Epithelial cell of proximal tubule (primary cell): Measurements from ENCODE around the gene HOXC12. TPM values are rescaled to one million over a fixed set of nuclear protein-coding genes. Genes with fewer than 3 reads are reported as not detected.

Source experiments
- DNase-seq: peaks from one replicate; pipeline ENCODE4 v3.0.0-alpha.2; 2011; ENCODE audit warnings: low read depth
- H3K4me3 ChIP-seq: 2 replicates; pipeline ENCODE4 v1.5.1; 2011; ENCODE audit warnings: low read depth, mild to moderate bottlenecking, low read length
- CTCF ChIP-seq: conservative IDR thresholded peaks from 2 replicates; pipeline ENCODE4 v1.5.1; 2012; ENCODE audit warnings: low read depth, mild to moderate bottlenecking, low read length
- total RNA-seq: library from RNA; depleted of rRNA; stranded (reverse); fragments of >200 nt; gene quantifications from 2 replicates; pipeline ENCODE4 v1.2.3, GENCODE V29; 2015

Gene HOXC12
- total RNA-seq, 1 donor from 2014 or later, result not detected

DNA sequence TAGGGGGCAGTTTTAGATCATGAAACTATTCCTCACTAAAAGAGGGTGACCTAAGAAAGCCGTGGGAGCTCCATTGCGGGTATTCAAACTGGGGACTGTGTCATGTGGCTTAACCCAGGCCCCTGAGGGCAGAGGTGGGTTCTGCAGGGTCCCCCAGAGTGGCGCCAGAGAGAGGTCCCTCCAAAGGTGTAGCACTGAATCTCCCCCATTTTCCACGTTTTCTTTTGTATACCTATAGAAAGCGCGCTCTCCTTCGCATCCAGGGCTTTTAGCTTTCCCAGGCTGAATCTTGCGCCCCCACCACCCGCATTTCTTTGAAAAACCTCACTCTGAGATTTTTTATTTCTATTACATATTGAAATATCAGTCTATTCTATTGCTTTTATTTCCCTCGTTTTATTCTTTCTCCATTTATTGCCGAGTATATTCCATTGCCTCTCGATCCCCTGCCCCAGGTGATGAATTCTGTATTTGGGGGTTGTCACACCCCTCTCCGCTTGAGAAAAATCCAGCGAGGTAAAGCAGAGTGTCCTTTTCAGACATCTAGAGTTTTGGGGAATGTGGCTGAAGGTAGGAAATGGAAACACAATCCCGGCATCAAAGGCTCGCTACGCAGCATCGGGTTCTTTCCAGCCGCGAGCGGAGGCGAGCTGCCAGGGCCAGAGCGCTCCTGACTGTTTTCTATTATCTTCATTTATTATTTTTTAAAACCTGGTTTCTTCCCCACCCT lies 16.9 kb upstream of the HOXC12 start:
- no peak for TF ChIP-seq CTCF
- DNase-seq, result no peak
- H3K4me3 ChIP-seq, result peak overlapping the region; percentile 8

DNA sequence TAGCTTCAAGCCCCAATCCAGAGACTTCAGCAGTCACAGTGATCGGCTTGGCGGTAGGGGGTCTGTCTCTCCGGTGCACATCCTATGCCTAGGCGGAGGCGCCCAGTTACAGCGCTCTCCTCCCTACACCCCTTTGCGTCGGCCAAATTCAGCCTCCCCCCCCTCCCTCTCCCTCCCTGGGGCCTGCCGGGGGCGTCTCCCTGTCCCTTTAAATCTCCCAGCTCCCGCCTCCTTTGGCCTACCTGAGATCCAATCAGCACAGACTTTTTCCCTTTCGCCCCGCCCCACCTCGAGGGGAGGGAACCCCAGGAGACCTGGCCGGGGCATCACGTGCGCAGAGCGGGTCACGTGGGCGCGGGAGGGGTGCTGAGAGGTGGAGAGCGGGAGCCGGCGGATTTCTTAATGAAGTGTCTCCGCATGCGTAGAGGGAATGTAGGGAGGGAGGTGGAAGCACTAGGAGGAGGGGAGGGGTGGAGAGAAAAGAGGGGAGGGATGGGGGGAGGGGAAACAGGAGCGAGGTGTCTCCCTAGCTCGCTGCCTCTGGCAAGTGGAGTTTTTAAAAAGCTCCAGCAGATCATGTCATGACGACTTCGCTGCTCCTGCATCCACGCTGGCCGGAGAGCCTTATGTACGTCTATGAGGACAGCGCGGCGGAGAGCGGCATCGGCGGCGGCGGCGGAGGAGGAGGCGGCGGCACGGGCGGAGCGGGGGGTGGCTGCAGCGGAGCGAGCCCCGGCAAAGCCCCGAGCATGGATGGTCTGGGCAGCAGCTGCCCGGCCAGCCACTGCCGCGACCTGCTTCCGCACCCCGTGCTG lies 16.2 kb upstream of the HOXC12 start, which contains the start of gene HOXC13:
Gene HOXC13 (plus strand): TSS at position 506 of the 815 bp plus-strand sequence. CDS start 76 bp downstream, at position 582.
- DNase-seq, result peak; percentile 12
- peak within 1 kb of the TSS; percentile 20 for H3K4me3 ChIP-seq
- no peak for TF ChIP-seq CTCF

DNA sequence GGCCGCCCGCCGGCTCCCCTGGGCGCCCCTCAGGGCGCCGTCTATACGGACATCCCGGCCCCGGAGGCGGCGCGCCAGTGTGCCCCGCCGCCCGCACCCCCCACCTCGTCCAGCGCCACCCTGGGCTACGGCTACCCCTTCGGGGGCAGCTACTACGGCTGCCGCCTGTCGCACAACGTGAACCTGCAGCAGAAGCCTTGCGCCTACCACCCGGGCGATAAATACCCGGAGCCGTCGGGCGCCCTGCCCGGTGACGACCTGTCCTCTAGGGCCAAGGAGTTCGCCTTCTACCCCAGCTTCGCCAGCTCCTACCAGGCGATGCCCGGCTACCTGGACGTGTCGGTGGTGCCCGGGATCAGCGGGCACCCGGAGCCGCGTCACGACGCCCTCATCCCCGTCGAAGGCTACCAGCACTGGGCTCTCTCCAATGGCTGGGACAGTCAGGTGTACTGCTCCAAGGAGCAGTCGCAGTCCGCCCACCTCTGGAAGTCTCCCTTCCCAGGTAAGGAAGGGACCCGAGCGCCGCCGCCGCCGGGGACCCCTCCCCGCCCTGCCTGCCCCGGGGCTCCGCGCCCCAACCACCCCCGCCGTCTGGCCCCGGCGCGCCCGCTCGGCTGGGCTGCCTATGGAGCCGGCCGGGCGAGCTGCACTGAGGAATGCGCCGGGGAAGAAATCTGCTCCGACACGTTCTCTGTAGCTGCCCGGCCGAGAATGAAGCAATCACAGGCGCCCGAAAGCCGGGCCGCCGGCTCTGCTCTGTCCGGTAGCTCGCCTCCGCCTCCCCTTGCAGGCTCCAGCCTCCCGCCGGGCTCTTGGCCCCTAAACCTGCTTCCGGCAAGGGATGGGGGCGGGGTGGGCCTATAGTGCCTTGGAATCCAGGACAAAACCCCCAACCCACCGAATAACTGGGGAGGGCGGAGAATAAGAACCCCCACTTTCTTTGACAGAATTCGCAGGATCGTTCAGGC lies 15.3 kb upstream of the HOXC12 start:
- DNase-seq, result no peak
- TF ChIP-seq CTCF, result no peak
- H3K4me3 ChIP-seq, result no peak overlapping the region

- TF ChIP-seq CTCF, result no peak
- no peak for DNase-seq
- no peak overlapping the region for H3K4me3 ChIP-seq
These were observed 14.2 kb upstream of the HOXC12 start for GRCh38 chr12:53940443-53941014.

GRCh38 chr12:53941187-53941586 lies 13.5 kb upstream of the HOXC12 start:
- no peak overlapping the region for H3K4me3 ChIP-seq
- no peak for DNase-seq
- TF ChIP-seq CTCF, result no peak

DNA sequence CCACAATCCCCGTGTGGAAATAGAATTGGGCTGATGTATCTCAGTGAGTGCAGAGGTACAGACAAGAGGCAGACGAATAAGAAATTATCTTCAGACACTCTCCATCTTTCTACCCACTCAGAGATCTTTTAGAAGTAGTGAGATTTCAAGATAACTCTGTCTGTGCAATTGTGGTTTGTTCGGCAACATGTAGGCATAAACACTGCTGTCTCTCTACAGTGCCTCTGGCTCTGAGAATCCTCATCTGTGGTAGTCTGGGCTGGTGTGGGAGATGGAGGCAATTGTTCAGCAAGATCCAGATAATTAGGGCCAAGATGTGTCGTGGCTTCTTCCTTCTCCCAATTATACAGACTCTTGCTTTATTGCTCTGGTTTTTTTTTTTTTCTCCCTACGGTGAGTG lies 13.0 kb upstream of the HOXC12 start:
- TF ChIP-seq CTCF, result no peak
- H3K4me3 ChIP-seq, result no peak overlapping the region
- no peak for DNase-seq
